Stomach (tissue), 4 donors: ENCODE results near the gene CNTF.

Experiments used
- CTCF ChIP-seq, 7 experiments: fragments of 450-650 bp in 4 of 7; fragments of 200-600 bp in 3 of 7; sonication (generic) in 3 of 7; IDR thresholded peaks; one replicate each; pipeline ENCODE4 v1.5.1; 2016 to 2019; ENCODE audit warnings: antibody characterized with exemption in 7 of 7, control low read depth in 2 of 7, mild to moderate bottlenecking in 1 of 7
- EP300 ChIP-seq: sonication (generic); formaldehyde crosslinking; IDR thresholded peaks from one replicate; pipeline ENCODE4 v1.6.1; 2017; ENCODE audit warnings: antibody characterized with exemption

DNA sequence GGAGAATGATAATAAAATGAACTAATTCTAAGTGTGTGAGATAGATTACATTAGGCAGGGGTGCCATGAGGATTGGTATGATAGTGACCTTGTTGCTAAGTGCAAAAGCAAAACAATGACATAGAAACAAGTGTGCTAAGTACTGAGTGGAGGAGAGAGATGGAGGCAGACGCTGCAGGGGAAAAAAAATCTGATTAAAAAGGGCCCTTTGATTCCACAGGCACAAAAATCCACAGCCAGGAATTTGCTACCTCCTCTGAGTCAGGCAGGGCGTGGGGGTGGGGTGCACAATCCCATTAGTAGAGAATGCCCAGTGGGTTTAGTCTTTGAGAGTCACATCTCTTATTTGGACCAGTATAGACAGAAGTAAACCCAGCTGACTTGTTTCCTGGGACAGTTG, at the start of gene CNTF:
- TF ChIP-seq CTCF (IDR thresholded peaks at IDR 0.05), result no peak
- no peak for TF ChIP-seq EP300
